Astrocyte (in vitro differentiated cells and primary cell): ENCODE results near the gene UBE2D1. TPM values are rescaled to one million over a fixed set of nuclear protein-coding genes. Genes with fewer than 3 reads are reported as not detected.

ENCODE experiments used
- DNase-seq: peaks from one replicate; pipeline ENCODE4 v3.0.0-alpha.2; 2010; ENCODE audit warnings: low read depth
- FAIRE-seq: peaks from 2 replicates; lab custom pipeline; 2011; peaks lifted over from hg19 to GRCh38; lab: Jason Lieb, UNC
- H2AFZ ChIP-seq: 2 replicates; pipeline ENCODE4 v1.6.0; 2012; ENCODE audit warnings: low read depth, low read length, inconsistent platforms
- H3K27ac ChIP-seq: 2 replicates; pipeline ENCODE4 v1.5.1; 2011; ENCODE audit warnings: low read depth, low read length, inconsistent platforms
- H3K27me3 ChIP-seq: 2 replicates; pipeline ENCODE4 v1.6.0; 2011; ENCODE audit warnings: low read length, inconsistent platforms; ENCODE audit not compliant: insufficient read depth
- H3K36me3 ChIP-seq: 2 replicates; pipeline ENCODE4 v1.5.1; 2011; ENCODE audit warnings: low read length, inconsistent platforms; ENCODE audit not compliant: insufficient read depth
- H3K4me1 ChIP-seq: 2 replicates; pipeline ENCODE4 v1.5.1; 2011; ENCODE audit warnings: low read length, inconsistent platforms; ENCODE audit not compliant: insufficient read depth
- H3K4me2 ChIP-seq: 2 replicates; pipeline ENCODE4 v1.6.0; 2012; ENCODE audit warnings: low read length, inconsistent platforms
- H3K4me3 ChIP-seq: 2 replicates; pipeline ENCODE4 v1.5.1; 2011; ENCODE audit warnings: low read depth, mild to moderate bottlenecking, low read length, inconsistent platforms; ENCODE audit not compliant: insufficient read depth
- H3K79me2 ChIP-seq: 2 replicates; pipeline ENCODE4 v1.6.0; 2012; ENCODE audit warnings: mild to moderate bottlenecking, low read length, inconsistent platforms; ENCODE audit not compliant: insufficient read depth
- H3K9ac ChIP-seq: 2 replicates; pipeline ENCODE4 v1.6.0; 2012; ENCODE audit warnings: mild to moderate bottlenecking, low read length, inconsistent platforms
- H3K9me3 ChIP-seq: 2 replicates; pipeline ENCODE4 v1.5.1; 2012; ENCODE audit warnings: low read depth, mild to moderate bottlenecking, low read length, inconsistent platforms; ENCODE audit not compliant: insufficient read depth
- H4K20me1 ChIP-seq: 2 replicates; pipeline ENCODE4 v1.6.0; 2012; ENCODE audit warnings: low read length, inconsistent platforms; ENCODE audit not compliant: insufficient read depth
- H3K27ac Mint-ChIP-seq: one replicate; pipeline ENCODE4 v1.8.0; 2021; ENCODE audit warnings: mild to moderate bottlenecking, mixed read lengths; ENCODE audit not compliant: unreplicated experiment
- H3K27me3 Mint-ChIP-seq: one replicate; pipeline ENCODE4 v1.8.0; 2021; ENCODE audit warnings: low read depth, mixed read lengths; ENCODE audit not compliant: unreplicated experiment
- H3K36me3 Mint-ChIP-seq: one replicate; pipeline ENCODE4 v1.8.0; 2021; ENCODE audit warnings: low read depth, mixed read lengths; ENCODE audit not compliant: unreplicated experiment
- H3K4me1 Mint-ChIP-seq: one replicate; pipeline ENCODE4 v1.8.0; 2021; ENCODE audit warnings: low read depth, mixed read lengths; ENCODE audit not compliant: unreplicated experiment
- H3K4me3 Mint-ChIP-seq: one replicate; pipeline ENCODE4 v1.8.0; 2021; ENCODE audit warnings: mild to moderate bottlenecking, moderate library complexity, mixed read lengths; ENCODE audit not compliant: unreplicated experiment
- H3K9me3 Mint-ChIP-seq: one replicate; pipeline ENCODE4 v1.8.0; 2021; ENCODE audit warnings: mild to moderate bottlenecking, mixed read lengths; ENCODE audit not compliant: unreplicated experiment
- CTCF ChIP-seq: IDR thresholded peaks from 2 replicates; pipeline ENCODE4 v1.5.1; 2011; ENCODE audit warnings: low read depth, mild to moderate bottlenecking, inconsistent platforms, low read length, moderate library complexity; ENCODE audit not compliant: insufficient read depth
- EZH2 ChIP-seq: IDR thresholded peaks from 2 replicates; pipeline ENCODE4 v1.6.1; 2012; ENCODE audit warnings: mild to moderate bottlenecking, low read length, inconsistent platforms; ENCODE audit not compliant: insufficient read depth
- total RNA-seq: library from RNA; stranded (reverse); gene quantifications from 2 replicates; pipeline ENCODE4 v1.2.1, GENCODE V29; 2021

UBE2D1 gene
- total RNA-seq, 1 donor from 2014 or later: 22.1 TPM

GRCh38 chr10:58299580-58299979 is 35.2 kb upstream of the UBE2D1 start:
- H3K9ac ChIP-seq: no peak overlapping the region
- H3K4me3 ChIP-seq: no peak overlapping the region
- no peaks in the 10 kb centered on the region for H3K36me3 Mint-ChIP-seq
- H3K9me3 Mint-ChIP-seq: no peaks in the 10 kb centered on the region
- H3K27me3 Mint-ChIP-seq: no peaks in the 10 kb centered on the region
- no peak overlapping the region for H2AFZ ChIP-seq
- no peaks in the 10 kb centered on the region for H3K9me3 ChIP-seq
- H3K4me2 ChIP-seq: no peak overlapping the region
- H3K27me3 ChIP-seq: no peaks in the 10 kb centered on the region
- no peaks in the 10 kb centered on the region for H3K4me1 ChIP-seq
- TF ChIP-seq EZH2 (no peak), CTCF (peak; percentile 90)
- no peak overlapping the region for H3K27ac ChIP-seq
- no peak for FAIRE-seq
- H3K27ac Mint-ChIP-seq: no peak overlapping the region
- H3K4me1 Mint-ChIP-seq: no peaks in the 10 kb centered on the region
- no peaks in the 10 kb centered on the region for H3K79me2 ChIP-seq
- peak; percentile 36 for DNase-seq
- no peaks in the 10 kb centered on the region for H3K36me3 ChIP-seq
- no peaks in the 10 kb centered on the region for H4K20me1 ChIP-seq
- no peak overlapping the region for H3K4me3 Mint-ChIP-seq

GRCh38 chr10:58300676-58301075 is 34.1 kb upstream of the UBE2D1 start:
- TF ChIP-seq EZH2: no peak
- no peak for TF ChIP-seq CTCF
- no peak for FAIRE-seq
- Mint-ChIP-seq H3K9me3 (no peaks in the 10 kb centered on the region), H3K4me3 (no peak overlapping the region), H3K27me3 (no peaks in the 10 kb centered on the region), H3K4me1 (no peaks in the 10 kb centered on the region), H3K36me3 (no peaks in the 10 kb centered on the region), H3K27ac (no peak overlapping the region)
- H3K27ac ChIP-seq: no peak overlapping the region
- H3K4me2 ChIP-seq: no peak overlapping the region
- no peak overlapping the region for H3K4me3 ChIP-seq
- H3K36me3 ChIP-seq: no peaks in the 10 kb centered on the region
- no peaks in the 10 kb centered on the region for H3K4me1 ChIP-seq
- H2AFZ ChIP-seq: no peak overlapping the region
- H3K27me3 ChIP-seq: no peaks in the 10 kb centered on the region
- no peak overlapping the region for H3K9ac ChIP-seq
- no peaks in the 10 kb centered on the region for H3K79me2 ChIP-seq
- DNase-seq: no peak
- no peaks in the 10 kb centered on the region for H3K9me3 ChIP-seq
- H4K20me1 ChIP-seq: no peaks in the 10 kb centered on the region

- Mint-ChIP-seq H3K36me3 (no peaks in the 10 kb centered on the region), H3K27ac (no peak overlapping the region), H3K27me3 (no peaks in the 10 kb centered on the region), H3K4me3 (no peak overlapping the region), H3K4me1 (no peaks in the 10 kb centered on the region), H3K9me3 (no peaks in the 10 kb centered on the region)
- DNase-seq (no peak), FAIRE-seq (no peak)
- H3K4me3 ChIP-seq: no peak overlapping the region
- H3K36me3 ChIP-seq: no peaks in the 10 kb centered on the region
- TF ChIP-seq EZH2 (no peak), CTCF (no peak)
- H3K9me3 ChIP-seq: no peaks in the 10 kb centered on the region
- no peaks in the 10 kb centered on the region for H3K4me1 ChIP-seq
- no peaks in the 10 kb centered on the region for H3K27me3 ChIP-seq
- no peaks in the 10 kb centered on the region for H3K79me2 ChIP-seq
- no peaks in the 10 kb centered on the region for H4K20me1 ChIP-seq
- H2AFZ ChIP-seq: no peak overlapping the region
- no peak overlapping the region for H3K4me2 ChIP-seq
- no peak overlapping the region for H3K27ac ChIP-seq
- no peak overlapping the region for H3K9ac ChIP-seq
Measured at GRCh38 chr10:58302254-58302653, 32.6 kb upstream of the UBE2D1 start.
